ENCODE data around the gene PFAS. TPM values are rescaled to one million over a fixed set of nuclear protein-coding genes. Genes with fewer than 3 reads are reported as not detected.

Gene PFAS
- total RNA-seq, 2 experiments from 2014 or later = 152 to 157 TPM

- TF ChIP-seq CTCF (IDR thresholded peaks at IDR 0.05) = no peak
- Mint-ChIP-seq H3K36me3 (ENCODE audit: low read depth) (peaks cover 52% of the 10 kb centered on the region), H3K27me3 (peaks cover 4% of the 10 kb centered on the region), H3K4me3 (peak overlapping the region; percentile 56), H3K27ac (peak overlapping the region; percentile 90), H3K4me1 (ENCODE audit: low read depth) (peaks cover 29% of the 10 kb centered on the region), H3K9me3 (no peaks in the 10 kb centered on the region)
- ChIA-PET CTCF (interaction anchor here (0.9 to 3.0 kb wide), 5 partner anchors 9 to 152 kb away, joined by 3 to 8 read pairs (median 5); partner anchors contain the start of gene AURKB), POLR2A (interaction anchor here (0.6 to 8.8 kb wide), 15 partner anchors 9 to 150 kb away, joined by 3 to 232 read pairs (median 10); partner anchors contain the start of genes ALOXE3, AURKB, BORCS6 and CTC1)
- DNase-seq (peak; percentile 64), ATAC-seq (no peak)
- intact Hi-C loops (cut with micrococcal nuclease) = no loop called here
Observed at GRCh38 chr17:8226536-8227237, 22.4 kb upstream of the PFAS start.

GRCh38 chr17:8227238-8227581 lies 21.9 kb upstream of the PFAS start:
- Mint-ChIP-seq H3K36me3 (ENCODE audit: low read depth) (peaks cover 55% of the 10 kb centered on the region), H3K27ac (peak overlapping the region; percentile 90), H3K27me3 (peaks cover 3% of the 10 kb centered on the region), H3K4me3 (peak overlapping the region; percentile 56), H3K9me3 (no peaks in the 10 kb centered on the region), H3K4me1 (ENCODE audit: low read depth) (peaks cover 27% of the 10 kb centered on the region)
- ChIA-PET POLR2A (interaction anchor here (0.6 to 8.4 kb wide), 9 partner anchors 8 to 108 kb away, joined by 3 to 232 read pairs (median 6); partner anchors contain the start of genes ALOXE3, CTC1, PFAS and TMEM107), CTCF (interaction anchor here (1.6 to 3.0 kb wide), 3 partner anchors 9 to 74 kb away, joined by 3 to 8 read pairs (median 7); partner anchors contain the start of gene AURKB)
- TF ChIP-seq CTCF (IDR thresholded peaks at IDR 0.05) = no peak
- no peak for ATAC-seq
- no peak for DNase-seq
- intact Hi-C loops (cut with micrococcal nuclease) = no loop called here

GRCh38 chr17:8231701-8232100 lies 17.4 kb upstream of the PFAS start:
- H3K27ac Mint-ChIP-seq = no peak overlapping the region
- H3K27me3 Mint-ChIP-seq = no peaks in the 10 kb centered on the region
- no peaks in the 10 kb centered on the region for H3K9me3 Mint-ChIP-seq
- ChIA-PET POLR2A (interaction anchor here (0.6 to 3.3 kb wide), 4 partner anchors 11 to 92 kb away, joined by 3 to 28 read pairs (median 3); partner anchors contain the start of genes CTC1 and PFAS), CTCF (interaction anchor here (1.3 to 1.4 kb wide), 2 partner anchors 11 to 15 kb away, joined by 3 read pairs; no protein-coding TSS in a partner anchor)
- no peak overlapping the region for H3K4me3 Mint-ChIP-seq
- TF ChIP-seq CTCF (IDR thresholded peaks at IDR 0.05) = no peak
- peaks cover 66% of the 10 kb centered on the region for H3K36me3 Mint-ChIP-seq (ENCODE audit: low read depth)
- intact Hi-C loops (cut with micrococcal nuclease) = no loop called here
- peaks cover 9% of the 10 kb centered on the region for H3K4me1 Mint-ChIP-seq (ENCODE audit: low read depth)
- ATAC-seq (no peak), DNase-seq (no peak)

GRCh38 chr17:8234361-8235270 lies 14.5 kb upstream of the PFAS start:
- intact Hi-C loops (cut with micrococcal nuclease) = no loop called here
- ChIA-PET CTCF (interaction anchor here (1.2 kb wide), 1 partner anchor 66 kb away, joined by 3 read pairs; no protein-coding TSS in a partner anchor), POLR2A (interaction anchor here (1.1 to 5.3 kb wide), 4 partner anchors 9 to 25 kb away, joined by 4 to 45 read pairs (median 8); partner anchors contain the start of genes AURKB, CTC1 and PFAS)
- no peaks in the 10 kb centered on the region for H3K27me3 Mint-ChIP-seq
- no peak for TF ChIP-seq CTCF (IDR thresholded peaks at IDR 0.05)
- H3K36me3 Mint-ChIP-seq (ENCODE audit: low read depth) = peaks cover 58% of the 10 kb centered on the region
- H3K9me3 Mint-ChIP-seq = no peaks in the 10 kb centered on the region
- H3K27ac Mint-ChIP-seq = no peak overlapping the region
- no peak for DNase-seq
- no peak overlapping the region for H3K4me3 Mint-ChIP-seq
- no peak for ATAC-seq
- H3K4me1 Mint-ChIP-seq (ENCODE audit: low read depth) = peaks cover 11% of the 10 kb centered on the region

All from activated CD8-positive, alpha-beta T cell treated with anti-CD3 and anti-CD28 coated beads for 36 hours (primary cell).